HG02678 (cell line): ENCODE data around the gene UXT.
"Not testable (repeated sequence)": the region's sequence is repeated elsewhere in the genome, so short reads cannot be mapped to it uniquely, and the experiment has no call there.

Source experiments
- ATAC-seq: cut with Tn5 transposase; IDR thresholded peaks from one replicate; pipeline ENCODE4 v1.9.1; 2021; ENCODE audit warnings: mild to moderate bottlenecking, moderate library complexity; ENCODE audit not compliant: unreplicated experiment

Gene UXT

DNA sequence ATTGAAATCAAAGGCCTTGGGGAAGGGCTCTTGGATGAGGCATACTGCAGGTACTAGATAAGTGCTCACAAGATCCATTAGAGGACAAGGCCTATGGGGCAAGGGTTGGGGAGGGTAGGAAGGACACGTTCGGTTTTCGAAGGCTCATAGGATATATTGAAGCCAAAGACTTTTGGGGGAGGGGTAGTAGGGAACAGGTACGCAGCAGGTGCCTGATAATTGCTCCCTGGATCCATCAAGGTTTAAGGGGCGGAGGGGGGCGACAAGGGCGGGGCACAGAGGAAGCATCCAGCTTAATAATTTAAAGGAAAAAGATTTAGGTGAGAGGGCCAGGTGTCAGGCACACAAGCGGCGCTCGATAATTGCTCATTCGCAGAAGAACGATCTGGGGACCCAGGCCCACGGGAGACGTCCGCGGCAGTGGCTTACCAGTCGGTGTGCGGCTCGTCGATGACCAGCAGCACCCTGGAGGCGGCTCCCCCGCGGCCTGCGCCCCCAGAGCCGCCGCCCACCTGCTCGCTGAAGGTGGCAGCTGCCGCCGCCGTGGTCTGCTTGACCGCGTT lies 40.0 kb downstream of the UXT start:
- ATAC-seq = no peak

DNA sequence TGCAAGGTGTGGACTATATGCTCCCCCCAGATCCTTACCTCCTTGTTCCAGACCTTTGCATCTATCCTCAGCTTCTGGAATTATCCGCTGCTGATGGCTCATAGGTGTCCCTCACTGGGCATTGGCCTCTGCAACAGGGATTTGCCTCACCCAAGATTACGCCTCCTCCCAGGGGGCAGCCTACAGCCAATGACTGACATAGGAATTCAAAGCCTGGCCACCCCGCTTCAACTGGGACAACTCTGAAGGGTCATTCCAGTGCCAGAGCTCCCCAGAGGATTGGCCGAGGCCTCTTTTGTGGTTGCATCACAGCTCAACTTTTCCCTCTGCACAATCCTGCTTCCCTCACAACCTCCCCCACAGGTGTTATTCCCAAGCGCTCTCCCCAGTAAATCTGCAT lies 44.4 kb downstream of the UXT start:
- no peak for ATAC-seq

DNA sequence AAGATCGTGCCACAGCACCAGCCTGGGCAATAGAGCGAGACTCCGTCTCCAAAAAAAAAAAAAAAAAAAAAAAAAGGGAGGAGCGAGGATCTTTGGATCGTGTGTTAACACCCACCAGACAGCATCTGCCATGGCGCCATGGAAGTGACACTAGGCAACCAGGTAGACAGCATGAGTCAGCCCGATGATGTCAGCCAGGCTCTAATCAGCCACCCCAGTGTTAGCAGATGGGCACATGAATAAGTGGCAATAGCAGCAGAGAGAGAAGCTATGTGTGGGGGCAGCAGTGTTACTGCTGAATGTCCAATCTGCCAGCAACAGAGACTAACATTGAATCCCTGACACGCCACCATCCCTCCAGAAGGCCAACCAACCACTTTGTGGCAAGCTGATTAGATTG lies 45.9 kb downstream of the UXT start:
- no peak for ATAC-seq

DNA sequence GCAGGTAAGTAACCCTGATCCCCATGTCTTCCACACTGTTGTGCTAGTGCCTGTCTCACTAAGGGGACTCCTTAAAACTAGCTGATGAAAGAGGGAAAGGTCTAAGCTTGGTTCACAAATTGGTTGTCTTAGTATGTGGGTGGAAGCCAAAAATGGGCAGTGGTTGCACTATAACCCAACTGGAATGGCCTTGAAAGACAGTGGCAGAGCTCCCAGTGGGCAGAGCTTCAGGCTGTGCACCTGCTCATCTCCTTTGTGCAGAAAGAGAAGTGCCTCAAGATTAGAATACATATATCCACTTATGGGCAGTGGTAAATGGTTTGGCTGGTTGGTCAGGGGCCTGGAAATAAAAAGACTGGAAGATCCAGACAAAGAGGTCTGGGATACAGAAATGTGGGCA lies 46.6 kb downstream of the UXT start:
- ATAC-seq = no peak

DNA sequence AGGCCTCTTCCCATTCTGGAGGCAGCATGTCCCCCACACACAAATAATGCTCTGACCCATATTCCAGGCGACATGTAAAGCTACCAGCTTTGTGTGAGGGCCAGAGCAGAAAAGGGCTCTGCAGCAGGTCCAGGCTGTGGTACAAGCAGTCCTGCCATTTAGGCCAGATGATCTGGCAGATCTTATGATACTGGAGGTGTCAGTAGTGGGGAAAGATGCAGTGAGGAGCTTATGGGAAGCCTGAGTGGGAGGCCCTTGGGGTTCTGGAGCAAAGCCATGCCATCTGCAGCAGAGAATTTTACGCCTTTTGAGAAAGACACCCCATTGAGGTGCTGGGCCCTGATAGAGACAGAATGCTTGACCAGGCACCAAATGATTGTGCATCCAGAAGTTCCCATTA lies 47.1 kb downstream of the UXT start:
- no peak for ATAC-seq

DNA sequence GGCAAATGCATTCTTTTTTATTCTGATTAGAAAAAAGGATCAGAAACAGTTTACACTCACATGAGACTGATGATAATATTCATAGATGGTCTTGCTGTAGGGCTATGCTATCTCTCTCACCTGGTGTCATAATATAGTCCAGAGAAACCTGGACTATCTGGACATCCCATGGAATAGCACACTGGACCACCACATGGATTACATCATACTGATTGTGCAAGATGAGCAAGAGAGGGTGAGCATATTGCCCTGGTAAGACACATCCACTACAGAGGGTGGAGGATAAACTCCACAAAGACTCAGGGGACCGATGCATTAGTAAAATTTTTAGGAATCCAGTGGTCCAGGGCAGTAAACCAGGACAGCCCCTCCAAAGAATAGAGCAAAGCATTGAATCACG lies 47.5 kb downstream of the UXT start:
- ATAC-seq = no peak

DNA sequence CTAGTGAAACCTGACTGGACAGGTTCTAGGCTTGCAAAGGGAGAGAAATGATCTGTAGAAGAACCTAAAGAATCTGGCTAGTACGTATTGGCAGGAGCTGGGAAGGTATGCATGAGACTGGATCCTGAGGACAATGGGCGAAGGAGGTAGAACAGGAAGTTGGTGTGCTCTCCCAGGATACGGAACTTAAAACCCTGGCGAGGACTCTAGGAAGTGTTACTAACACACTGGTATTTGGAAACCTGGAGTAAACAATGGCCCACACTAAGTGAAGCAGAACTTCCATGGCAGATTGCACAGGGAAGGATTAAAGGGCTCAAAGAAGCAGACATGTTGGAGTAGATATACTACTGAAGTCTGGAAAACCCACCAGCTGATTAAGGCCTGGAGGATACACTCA lies 48.5 kb downstream of the UXT start:
- ATAC-seq = no peak

DNA sequence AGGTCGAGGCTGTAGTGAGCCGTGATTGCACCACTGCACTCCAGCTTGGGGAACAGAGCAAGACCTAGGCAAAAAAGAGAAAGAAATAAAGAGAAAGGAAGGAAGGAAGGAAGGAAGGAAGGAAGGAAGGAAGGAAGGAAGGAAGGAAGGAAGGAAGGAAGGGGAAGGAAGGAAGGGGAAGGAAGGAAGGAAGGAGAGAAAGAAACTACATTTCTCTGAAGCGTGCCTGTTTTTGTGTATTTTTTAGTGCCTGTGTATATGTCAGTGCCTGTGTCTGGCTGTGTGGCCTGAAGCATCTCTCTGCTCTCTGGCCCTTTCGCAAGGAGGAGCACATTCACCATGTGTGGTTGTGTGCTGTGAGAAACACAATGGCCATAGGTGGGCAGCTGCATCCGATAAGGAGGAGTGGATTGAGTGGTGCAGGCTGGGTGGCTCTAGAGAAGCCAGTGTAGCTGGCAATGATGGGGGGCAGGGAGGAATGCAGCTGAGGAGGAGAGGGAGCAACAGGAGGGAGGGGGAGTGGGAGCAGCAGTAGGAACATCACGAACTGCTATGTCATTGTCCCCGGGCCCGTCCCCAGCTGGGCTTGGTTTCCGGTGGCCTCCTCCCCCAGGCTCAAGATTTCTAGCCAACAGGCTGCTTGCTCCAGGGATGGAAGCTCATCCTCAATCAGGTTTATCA lies 50.7 kb downstream of the UXT start:
- ATAC-seq = no peak

DNA sequence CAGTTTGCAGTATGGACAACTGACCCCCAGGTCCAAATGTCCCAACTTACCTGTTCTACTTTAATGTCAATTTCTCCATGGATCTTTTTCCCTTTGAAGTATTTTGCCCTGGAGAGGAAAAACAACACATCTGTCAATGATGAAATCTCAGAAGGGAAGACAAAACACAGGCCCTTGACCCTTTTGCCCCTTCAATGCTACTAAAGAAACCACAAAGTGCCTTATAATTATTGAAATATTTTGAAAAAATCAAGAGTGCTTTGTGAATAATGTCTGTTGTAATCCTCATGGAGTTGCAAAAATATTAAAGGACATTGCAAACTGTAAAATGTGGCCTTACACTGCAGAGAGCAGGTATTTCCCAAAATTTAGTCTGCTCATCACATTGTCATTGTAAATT lies 51.9 kb downstream of the UXT start:
- ATAC-seq = no peak

DNA sequence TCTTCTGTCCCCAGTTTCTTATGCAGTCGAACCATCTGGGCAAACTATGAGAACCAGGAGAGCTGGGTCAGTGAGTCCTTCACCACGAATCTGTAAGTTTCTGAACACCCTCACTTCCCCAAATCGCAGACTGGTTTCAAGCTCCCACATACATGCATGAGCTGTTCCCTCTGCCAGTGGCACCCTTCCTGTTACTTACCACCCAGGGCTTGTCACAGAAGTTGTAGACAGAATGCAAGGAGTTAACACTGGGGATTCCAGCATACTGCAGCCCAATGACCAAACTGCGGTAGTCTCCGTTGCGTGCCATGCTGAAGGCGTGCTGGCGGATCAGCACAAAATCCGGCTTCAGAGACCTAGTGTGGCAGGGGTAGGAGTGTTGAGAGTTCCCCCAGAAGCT lies 54.0 kb downstream of the UXT start:
- ATAC-seq = no peak

DNA sequence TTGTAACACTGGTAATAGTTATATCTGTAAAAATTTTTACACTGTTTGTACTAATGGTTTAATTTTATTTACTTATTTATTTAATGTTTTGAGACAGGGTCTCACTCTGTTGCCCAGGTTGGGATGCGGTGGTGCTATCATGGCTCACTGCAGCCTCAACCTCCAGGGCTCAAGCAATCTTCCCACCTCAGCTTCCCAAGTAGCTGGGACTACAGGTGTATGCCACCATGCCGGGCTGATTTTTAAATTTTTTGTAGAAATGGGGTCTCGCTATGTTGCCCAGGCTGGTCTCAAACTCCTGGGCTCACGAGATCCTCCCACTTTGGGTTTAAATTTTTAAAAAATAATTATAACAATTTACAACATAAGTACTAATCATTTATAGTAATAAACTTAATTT lies 55.9 kb downstream of the UXT start:
- ATAC-seq = not testable (repeated sequence)
